ENCODE results near the gene GRIA4. TPM values are rescaled to one million over a fixed set of nuclear protein-coding genes. Genes with fewer than 3 reads are reported as not detected.

The GRIA4 gene
- total and polyA plus RNA-seq, 2 donors: 3.1 TPM; not detected in 1

- Histone ChIP-seq H3K4me3 (ENCODE audit: low read depth, low read length) (no peak overlapping the region), H3K36me3 (ENCODE audit: insufficient read depth) (no peaks in the 10 kb centered on the region), H3K27ac (ENCODE audit: low read depth) (no peak overlapping the region), H3K4me1 (ENCODE audit: insufficient read depth) (no peaks in the 10 kb centered on the region)
- DNase-seq (ENCODE audit: extremely low spot score): no peak
Measured at GRCh38 chr11:105881027-105881426, 271.2 kb downstream of the GRIA4 start.

GRCh38 chr11:105884436-105884835, 274.6 kb downstream of the GRIA4 start:
- H3K4me1 ChIP-seq (ENCODE audit: insufficient read depth): no peaks in the 10 kb centered on the region
- H3K36me3 ChIP-seq (ENCODE audit: insufficient read depth): no peaks in the 10 kb centered on the region
- no peak overlapping the region for H3K4me3 ChIP-seq (ENCODE audit: low read depth, low read length)
- 67% methylated on average over 3 of the region's 3 CpGs for WGBS
- H3K27ac ChIP-seq (ENCODE audit: low read depth): no peak overlapping the region
- DNase-seq (ENCODE audit: extremely low spot score): no peak

- Histone ChIP-seq H3K4me3 (ENCODE audit: low read depth, low read length) (no peak overlapping the region), H3K4me1 (ENCODE audit: insufficient read depth) (no peaks in the 10 kb centered on the region), H3K36me3 (ENCODE audit: insufficient read depth) (no peaks in the 10 kb centered on the region), H3K27ac (ENCODE audit: low read depth) (no peak overlapping the region)
- DNase-seq (ENCODE audit: extremely low spot score): no peak
- WGBS: 77% methylated on average over 2 of the region's 2 CpGs
Measured at GRCh38 chr11:105891685-105892084, 281.8 kb downstream of the GRIA4 start.

GRCh38 chr11:105897161-105897560, 287.3 kb downstream of the GRIA4 start:
- DNase-seq (ENCODE audit: extremely low spot score): no peak
- H3K4me3 ChIP-seq (ENCODE audit: low read depth, low read length): no peak overlapping the region
- no peak overlapping the region for H3K27ac ChIP-seq (ENCODE audit: low read depth)
- 95% methylated on average over 2 of the region's 2 CpGs for WGBS
- no peaks in the 10 kb centered on the region for H3K36me3 ChIP-seq (ENCODE audit: insufficient read depth)
- no peaks in the 10 kb centered on the region for H3K4me1 ChIP-seq (ENCODE audit: insufficient read depth)

GRCh38 chr11:105899772-105900171, 289.9 kb downstream of the GRIA4 start:
- Histone ChIP-seq H3K4me3 (ENCODE audit: low read depth, low read length) (no peak overlapping the region), H3K4me1 (ENCODE audit: insufficient read depth) (no peaks in the 10 kb centered on the region), H3K27ac (ENCODE audit: low read depth) (no peak overlapping the region), H3K36me3 (ENCODE audit: insufficient read depth) (no peaks in the 10 kb centered on the region)
- no peak for DNase-seq (ENCODE audit: extremely low spot score)
- WGBS: 90% methylated on average over 4 of the region's 4 CpGs

- DNase-seq (ENCODE audit: extremely low spot score): no peak
- no peak overlapping the region for H3K4me3 ChIP-seq (ENCODE audit: low read depth, low read length)
- 96% methylated on average over 11 of the region's 11 CpGs for WGBS
- no peak overlapping the region for H3K27ac ChIP-seq (ENCODE audit: low read depth)
- H3K4me1 ChIP-seq (ENCODE audit: insufficient read depth): no peaks in the 10 kb centered on the region
- H3K36me3 ChIP-seq (ENCODE audit: insufficient read depth): no peaks in the 10 kb centered on the region
Measured at GRCh38 chr11:105900515-105901035, 290.7 kb downstream of the GRIA4 start.

GRCh38 chr11:105903113-105903512, 293.2 kb downstream of the GRIA4 start:
- 72% methylated on average over 2 of the region's 2 CpGs for WGBS
- Histone ChIP-seq H3K4me1 (ENCODE audit: insufficient read depth) (no peaks in the 10 kb centered on the region), H3K36me3 (ENCODE audit: insufficient read depth) (no peaks in the 10 kb centered on the region), H3K4me3 (ENCODE audit: low read depth, low read length) (no peak overlapping the region), H3K27ac (ENCODE audit: low read depth) (no peak overlapping the region)
- no peak for DNase-seq (ENCODE audit: extremely low spot score)

GRCh38 chr11:105906517-105906916, 296.6 kb downstream of the GRIA4 start:
- H3K4me1 ChIP-seq (ENCODE audit: insufficient read depth): no peaks in the 10 kb centered on the region

GRCh38 chr11:105907319-105907718, 297.4 kb downstream of the GRIA4 start:
- Histone ChIP-seq H3K27ac (ENCODE audit: low read depth) (no peak overlapping the region), H3K4me3 (ENCODE audit: low read depth, low read length) (no peak overlapping the region), H3K36me3 (ENCODE audit: insufficient read depth) (no peaks in the 10 kb centered on the region), H3K4me1 (ENCODE audit: insufficient read depth) (no peaks in the 10 kb centered on the region)
- no peak for DNase-seq (ENCODE audit: extremely low spot score)
- 87% methylated on average over 2 of the region's 2 CpGs for WGBS

More at GRCh38 chr11:105906517-105906916, 296.6 kb downstream of the GRIA4 start:
- no peaks in the 10 kb centered on the region for H3K36me3 ChIP-seq (ENCODE audit: insufficient read depth)
- no peak overlapping the region for H3K4me3 ChIP-seq (ENCODE audit: low read depth, low read length)
- DNase-seq (ENCODE audit: extremely low spot score): no peak
- no peak overlapping the region for H3K27ac ChIP-seq (ENCODE audit: low read depth)
- whole genome bisulfite sequencing: 77% methylated on average over 5 of the region's 5 CpGs

GRCh38 chr11:105910095-105910715, 300.3 kb downstream of the GRIA4 start:
- H3K27ac ChIP-seq (ENCODE audit: low read depth): no peak overlapping the region
- WGBS: 77% methylated on average over 5 of the region's 5 CpGs
- no peak for DNase-seq (ENCODE audit: extremely low spot score)
- no peaks in the 10 kb centered on the region for H3K4me1 ChIP-seq (ENCODE audit: insufficient read depth)
- H3K4me3 ChIP-seq (ENCODE audit: low read depth, low read length): no peak overlapping the region
- H3K36me3 ChIP-seq (ENCODE audit: insufficient read depth): no peaks in the 10 kb centered on the region

- Histone ChIP-seq H3K27ac (ENCODE audit: low read depth) (no peak overlapping the region), H3K4me1 (ENCODE audit: insufficient read depth) (no peaks in the 10 kb centered on the region), H3K36me3 (ENCODE audit: insufficient read depth) (no peaks in the 10 kb centered on the region), H3K4me3 (ENCODE audit: low read depth, low read length) (no peak overlapping the region)
- 92% methylated on average over 1 of the region's 1 CpG for WGBS
- no peak for DNase-seq (ENCODE audit: extremely low spot score)
Measured at GRCh38 chr11:105911454-105911853, 301.6 kb downstream of the GRIA4 start.

- 71% methylated on average over 2 of the region's 2 CpGs for WGBS
- no peak overlapping the region for H3K4me3 ChIP-seq (ENCODE audit: low read depth, low read length)
Measured at GRCh38 chr11:105912666-105913065, 302.8 kb downstream of the GRIA4 start.

GRCh38 chr11:105915021-105915420, 305.1 kb downstream of the GRIA4 start:
- Histone ChIP-seq H3K27ac (ENCODE audit: low read depth) (no peak overlapping the region), H3K4me3 (ENCODE audit: low read depth, low read length) (no peak overlapping the region), H3K36me3 (ENCODE audit: insufficient read depth) (no peaks in the 10 kb centered on the region), H3K4me1 (ENCODE audit: insufficient read depth) (no peaks in the 10 kb centered on the region)
- 52% methylated on average over 4 of the region's 4 CpGs for WGBS
- DNase-seq (ENCODE audit: extremely low spot score): no peak

More at GRCh38 chr11:105912666-105913065, 302.8 kb downstream of the GRIA4 start:
- H3K4me1 ChIP-seq (ENCODE audit: insufficient read depth): no peaks in the 10 kb centered on the region
- H3K27ac ChIP-seq (ENCODE audit: low read depth): no peak overlapping the region
- no peak for DNase-seq (ENCODE audit: extremely low spot score)
- no peaks in the 10 kb centered on the region for H3K36me3 ChIP-seq (ENCODE audit: insufficient read depth)

- DNase-seq (ENCODE audit: extremely low spot score): no peak
- Histone ChIP-seq H3K4me1 (ENCODE audit: insufficient read depth) (no peaks in the 10 kb centered on the region), H3K4me3 (ENCODE audit: low read depth, low read length) (no peak overlapping the region), H3K36me3 (ENCODE audit: insufficient read depth) (no peaks in the 10 kb centered on the region), H3K27ac (ENCODE audit: low read depth) (no peak overlapping the region)
- WGBS: 83% methylated on average over 1 of the region's 1 CpG
Measured at GRCh38 chr11:105918039-105918438, 308.2 kb downstream of the GRIA4 start.

- Histone ChIP-seq H3K4me1 (ENCODE audit: insufficient read depth) (no peaks in the 10 kb centered on the region), H3K27ac (ENCODE audit: low read depth) (no peak overlapping the region), H3K36me3 (ENCODE audit: insufficient read depth) (no peaks in the 10 kb centered on the region), H3K4me3 (ENCODE audit: low read depth, low read length) (no peak overlapping the region)
- DNase-seq (ENCODE audit: extremely low spot score): no peak
Measured at GRCh38 chr11:105918600-105918999, 308.7 kb downstream of the GRIA4 start.
